ENCODE measurements around the gene TBC1D28.
"Not testable (repeated sequence)": the region's sequence is repeated elsewhere in the genome, so short reads cannot be mapped to it uniquely, and the experiment has no call there.

Gene TBC1D28

DNA sequence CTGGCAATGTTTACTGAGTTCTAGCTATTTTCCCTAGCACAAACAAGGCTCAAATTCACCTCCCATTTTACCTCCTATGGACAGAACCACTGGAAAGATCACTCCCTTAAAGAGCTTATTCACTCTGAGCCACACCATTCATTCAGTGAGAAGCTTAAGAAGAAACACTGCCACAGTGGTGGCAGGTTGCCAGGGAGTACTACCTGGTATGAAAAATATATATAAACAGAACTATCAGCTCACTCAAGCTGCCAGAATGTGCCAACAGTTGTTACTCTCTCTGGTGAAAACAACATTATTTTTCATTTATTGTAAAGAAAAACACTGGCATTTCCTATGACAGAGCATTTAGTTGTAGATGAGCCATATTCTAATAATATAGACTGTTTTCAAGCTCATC is 31.2 kb downstream of the TBC1D28 start:
- not testable (repeated sequence) for DNase-seq (ENCODE audit: low spot score)

DNA sequence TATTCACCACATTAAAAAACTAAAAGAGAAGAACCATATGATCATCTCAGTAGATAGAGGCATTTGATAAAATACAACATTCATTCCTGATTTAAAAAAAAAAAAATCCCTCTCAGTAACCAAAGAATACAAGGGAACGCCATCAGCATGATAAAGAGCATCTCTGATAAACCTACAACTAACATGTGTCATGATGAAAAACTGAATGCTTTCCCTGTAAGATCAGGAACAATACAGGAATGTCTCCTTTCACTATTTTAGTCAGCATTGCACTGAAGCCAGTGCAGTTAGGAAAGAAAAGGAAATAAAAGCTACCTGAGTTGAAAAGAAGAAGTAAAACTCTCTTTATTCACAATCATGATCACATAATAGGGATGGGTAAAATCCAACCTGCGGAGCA is 51.1 kb downstream of the TBC1D28 start:
- DNase-seq (ENCODE audit: low spot score) = not testable (repeated sequence)
